HL-60 (cell line): ENCODE measurements around the gene SEZ6L2.

ENCODE experiments used
- DNase-seq, 2 experiments: peaks; one replicate each; pipeline ENCODE4 v3.0.0-alpha.2; 2010 to 2020; ENCODE audit warnings: low read depth in 1 of 2, low spot score in 1 of 2
- H3K27ac ChIP-seq: fragments of 250-450 bp; sonication (Bioruptor Pico); replicated peaks from 2 replicates; pipeline ENCODE4 v1.5.1; 2020; ENCODE audit warnings: mild to moderate bottlenecking, moderate library complexity
- H3K27me3 ChIP-seq: fragments of 250-450 bp; sonication (Bioruptor Pico); 2 replicates; pipeline ENCODE4 v1.5.1; 2021; ENCODE audit warnings: mild to moderate bottlenecking, moderate library complexity; ENCODE audit not compliant: insufficient read depth, poor library complexity, severe bottlenecking
- H3K4me3 ChIP-seq: replicated peaks from 2 replicates; pipeline ENCODE4 v1.5.1; 2011; ENCODE audit warnings: mild to moderate bottlenecking, control low read depth, low read length; ENCODE audit not compliant: insufficient read depth
- GABPA ChIP-seq: IDR thresholded peaks from 2 replicates; pipeline ENCODE4 v1.6.1; 2012; ENCODE audit warnings: low read depth
- POLR2AphosphoS5 ChIP-seq: IDR thresholded peaks from 2 replicates; pipeline ENCODE4 v1.6.1; 2012; ENCODE audit warnings: low read depth
- SPI1 ChIP-seq: IDR thresholded peaks from 2 replicates; pipeline ENCODE4 v1.6.1; 2012; ENCODE audit warnings: low read depth, mild to moderate bottlenecking, borderline replicate concordance
- TF ChIP-seq, protein P1 (sequence below): IDR thresholded peaks from one replicate; pipeline ENCODE4 v1.5.1; 2011; ENCODE audit warnings: low read length, control low read depth, inconsistent platforms; ENCODE audit not compliant: insufficient read depth
- TF ChIP-seq, protein P2 (sequence below): IDR thresholded peaks from 2 replicates; pipeline ENCODE4 v1.6.1; 2012; ENCODE audit warnings: low read depth; ENCODE audit not compliant: insufficient replicate concordance

SEZ6L2 gene

DNA sequence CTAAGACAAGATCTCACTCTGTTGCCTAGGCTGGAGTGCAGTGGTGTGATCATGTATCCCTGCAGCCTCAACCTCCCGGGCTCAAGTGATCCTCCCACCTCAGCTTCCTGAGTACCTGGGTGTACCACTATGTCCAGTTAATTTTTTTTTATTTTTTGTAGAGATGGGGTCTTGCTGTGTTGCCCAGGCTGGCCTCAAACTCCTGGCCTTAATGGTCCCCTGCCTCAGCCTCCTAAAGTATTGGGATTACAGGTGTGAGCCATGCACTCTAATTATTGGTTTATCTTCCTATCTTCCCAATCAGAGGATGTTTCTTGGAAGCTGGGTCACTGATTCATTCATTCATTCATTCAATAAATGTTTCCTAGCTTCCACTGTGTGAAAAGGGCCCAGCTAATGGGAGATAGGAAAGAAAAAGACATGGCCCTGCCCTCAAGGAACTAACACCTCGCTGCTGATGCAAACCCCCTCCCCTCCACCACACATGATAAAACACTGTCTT is 9.4 kb upstream of the SEZ6L2 start:
- TF ChIP-seq POLR2AphosphoS5 (no peak), GABPA (no peak), SPI1 (no peak)
- TF ChIP-seq, protein P1, sequence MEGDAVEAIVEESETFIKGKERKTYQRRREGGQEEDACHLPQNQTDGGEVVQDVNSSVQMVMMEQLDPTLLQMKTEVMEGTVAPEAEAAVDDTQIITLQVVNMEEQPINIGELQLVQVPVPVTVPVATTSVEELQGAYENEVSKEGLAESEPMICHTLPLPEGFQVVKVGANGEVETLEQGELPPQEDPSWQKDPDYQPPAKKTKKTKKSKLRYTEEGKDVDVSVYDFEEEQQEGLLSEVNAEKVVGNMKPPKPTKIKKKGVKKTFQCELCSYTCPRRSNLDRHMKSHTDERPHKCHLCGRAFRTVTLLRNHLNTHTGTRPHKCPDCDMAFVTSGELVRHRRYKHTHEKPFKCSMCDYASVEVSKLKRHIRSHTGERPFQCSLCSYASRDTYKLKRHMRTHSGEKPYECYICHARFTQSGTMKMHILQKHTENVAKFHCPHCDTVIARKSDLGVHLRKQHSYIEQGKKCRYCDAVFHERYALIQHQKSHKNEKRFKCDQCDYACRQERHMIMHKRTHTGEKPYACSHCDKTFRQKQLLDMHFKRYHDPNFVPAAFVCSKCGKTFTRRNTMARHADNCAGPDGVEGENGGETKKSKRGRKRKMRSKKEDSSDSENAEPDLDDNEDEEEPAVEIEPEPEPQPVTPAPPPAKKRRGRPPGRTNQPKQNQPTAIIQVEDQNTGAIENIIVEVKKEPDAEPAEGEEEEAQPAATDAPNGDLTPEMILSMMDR, result no peak
- TF ChIP-seq, protein P2, sequence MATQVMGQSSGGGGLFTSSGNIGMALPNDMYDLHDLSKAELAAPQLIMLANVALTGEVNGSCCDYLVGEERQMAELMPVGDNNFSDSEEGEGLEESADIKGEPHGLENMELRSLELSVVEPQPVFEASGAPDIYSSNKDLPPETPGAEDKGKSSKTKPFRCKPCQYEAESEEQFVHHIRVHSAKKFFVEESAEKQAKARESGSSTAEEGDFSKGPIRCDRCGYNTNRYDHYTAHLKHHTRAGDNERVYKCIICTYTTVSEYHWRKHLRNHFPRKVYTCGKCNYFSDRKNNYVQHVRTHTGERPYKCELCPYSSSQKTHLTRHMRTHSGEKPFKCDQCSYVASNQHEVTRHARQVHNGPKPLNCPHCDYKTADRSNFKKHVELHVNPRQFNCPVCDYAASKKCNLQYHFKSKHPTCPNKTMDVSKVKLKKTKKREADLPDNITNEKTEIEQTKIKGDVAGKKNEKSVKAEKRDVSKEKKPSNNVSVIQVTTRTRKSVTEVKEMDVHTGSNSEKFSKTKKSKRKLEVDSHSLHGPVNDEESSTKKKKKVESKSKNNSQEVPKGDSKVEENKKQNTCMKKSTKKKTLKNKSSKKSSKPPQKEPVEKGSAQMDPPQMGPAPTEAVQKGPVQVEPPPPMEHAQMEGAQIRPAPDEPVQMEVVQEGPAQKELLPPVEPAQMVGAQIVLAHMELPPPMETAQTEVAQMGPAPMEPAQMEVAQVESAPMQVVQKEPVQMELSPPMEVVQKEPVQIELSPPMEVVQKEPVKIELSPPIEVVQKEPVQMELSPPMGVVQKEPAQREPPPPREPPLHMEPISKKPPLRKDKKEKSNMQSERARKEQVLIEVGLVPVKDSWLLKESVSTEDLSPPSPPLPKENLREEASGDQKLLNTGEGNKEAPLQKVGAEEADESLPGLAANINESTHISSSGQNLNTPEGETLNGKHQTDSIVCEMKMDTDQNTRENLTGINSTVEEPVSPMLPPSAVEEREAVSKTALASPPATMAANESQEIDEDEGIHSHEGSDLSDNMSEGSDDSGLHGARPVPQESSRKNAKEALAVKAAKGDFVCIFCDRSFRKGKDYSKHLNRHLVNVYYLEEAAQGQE, result no peak
- Histone ChIP-seq H3K4me3 (no peak overlapping the region), H3K27me3 (no peaks in the 10 kb centered on the region), H3K27ac (no peak overlapping the region)
- DNase-seq, result no peak

DNA sequence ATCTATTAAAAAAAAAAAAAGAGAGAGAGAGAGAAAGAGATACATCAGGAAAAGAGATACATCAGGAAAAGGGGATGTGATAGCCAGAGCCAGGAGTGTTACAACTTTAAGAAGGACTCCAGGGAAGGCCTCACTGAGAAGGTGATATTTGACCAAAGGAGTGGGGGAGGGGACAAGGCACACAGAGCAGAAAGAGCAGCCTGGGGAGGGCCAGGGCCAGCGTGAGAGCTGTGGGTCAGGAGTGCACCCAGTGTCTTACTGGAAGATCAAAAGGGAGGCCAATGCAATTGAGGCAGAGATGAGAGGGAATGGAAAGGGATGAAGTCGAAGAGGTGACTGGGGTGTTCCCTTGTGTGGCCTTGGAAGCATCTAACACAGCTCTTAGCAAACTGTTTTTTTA is 8.6 kb upstream of the SEZ6L2 start:
- TF ChIP-seq, protein P2, result no peak
- no peak for TF ChIP-seq SPI1
- TF ChIP-seq, protein P1, result no peak
- no peak for TF ChIP-seq GABPA
- TF ChIP-seq POLR2AphosphoS5, result no peak
- Histone ChIP-seq H3K27me3 (no peaks in the 10 kb centered on the region), H3K4me3 (no peak overlapping the region), H3K27ac (no peak overlapping the region)
- no peak for DNase-seq

DNA sequence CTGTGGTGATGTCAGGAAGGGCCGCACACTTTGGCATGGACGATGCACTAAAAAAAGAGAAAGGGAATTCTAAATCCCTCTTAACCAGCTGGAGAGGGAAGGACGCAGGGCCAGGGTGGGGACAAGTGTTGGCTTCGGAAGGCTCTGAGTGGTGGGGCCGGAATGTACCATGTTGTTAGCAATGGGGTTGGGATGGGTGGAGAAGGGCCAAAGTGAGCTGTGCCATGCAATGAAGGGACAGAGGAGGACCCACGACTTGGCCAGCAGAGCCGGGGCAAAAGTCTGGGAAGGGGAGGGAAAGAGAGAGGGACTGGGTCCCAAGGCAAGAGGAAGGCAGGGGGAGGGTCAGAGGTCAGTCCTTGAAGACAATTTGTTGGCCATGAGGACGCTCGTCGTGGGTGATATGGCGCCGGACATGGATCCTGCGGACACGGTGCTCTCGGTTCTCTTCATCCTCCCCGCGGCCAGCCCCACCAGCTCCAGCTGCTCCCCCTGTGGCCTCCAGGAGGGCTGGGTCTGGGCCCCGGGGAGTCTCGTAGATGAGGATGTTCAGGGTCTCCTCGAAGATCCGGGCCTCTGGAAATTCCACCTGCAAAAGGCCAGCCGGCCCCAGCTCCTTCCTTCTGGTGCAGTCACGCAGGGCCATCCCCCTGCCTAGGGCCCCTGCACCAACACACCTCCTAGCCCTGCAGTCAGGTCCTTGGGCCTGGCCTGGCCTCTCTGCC is 7.3 kb upstream of the SEZ6L2 start:
- no peak overlapping the region for H3K27ac ChIP-seq
- TF ChIP-seq POLR2AphosphoS5 (no peak), GABPA (no peak), SPI1 (no peak)
- TF ChIP-seq, protein P2, result no peak
- TF ChIP-seq, protein P1, result no peak
- DNase-seq, result no peak
- no peaks in the 10 kb centered on the region for H3K27me3 ChIP-seq
- no peak overlapping the region for H3K4me3 ChIP-seq
